ENCODE data around the gene TBC1D8B.

DNA sequence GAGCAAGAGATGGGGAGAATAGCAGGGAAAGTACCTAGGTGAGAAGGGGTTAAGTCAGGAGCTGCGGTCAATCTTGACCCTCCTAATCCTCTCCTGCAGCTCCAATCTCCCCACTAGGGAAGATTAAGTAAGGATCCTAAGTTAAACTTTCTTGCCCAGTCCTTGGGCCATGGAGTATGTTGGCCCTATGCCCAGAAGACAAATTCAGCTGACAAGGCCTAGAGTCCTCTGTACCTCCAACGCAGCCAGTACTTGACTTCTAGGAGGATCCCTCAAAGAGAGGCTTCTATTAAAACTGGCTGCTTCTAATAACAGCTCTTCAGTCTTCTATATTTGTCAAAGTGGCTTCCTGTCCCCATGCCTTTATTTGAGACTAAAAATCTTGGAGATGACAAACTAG, 119.2 kb downstream of the TBC1D8B start:
- TF ChIP-seq, protein P1, sequence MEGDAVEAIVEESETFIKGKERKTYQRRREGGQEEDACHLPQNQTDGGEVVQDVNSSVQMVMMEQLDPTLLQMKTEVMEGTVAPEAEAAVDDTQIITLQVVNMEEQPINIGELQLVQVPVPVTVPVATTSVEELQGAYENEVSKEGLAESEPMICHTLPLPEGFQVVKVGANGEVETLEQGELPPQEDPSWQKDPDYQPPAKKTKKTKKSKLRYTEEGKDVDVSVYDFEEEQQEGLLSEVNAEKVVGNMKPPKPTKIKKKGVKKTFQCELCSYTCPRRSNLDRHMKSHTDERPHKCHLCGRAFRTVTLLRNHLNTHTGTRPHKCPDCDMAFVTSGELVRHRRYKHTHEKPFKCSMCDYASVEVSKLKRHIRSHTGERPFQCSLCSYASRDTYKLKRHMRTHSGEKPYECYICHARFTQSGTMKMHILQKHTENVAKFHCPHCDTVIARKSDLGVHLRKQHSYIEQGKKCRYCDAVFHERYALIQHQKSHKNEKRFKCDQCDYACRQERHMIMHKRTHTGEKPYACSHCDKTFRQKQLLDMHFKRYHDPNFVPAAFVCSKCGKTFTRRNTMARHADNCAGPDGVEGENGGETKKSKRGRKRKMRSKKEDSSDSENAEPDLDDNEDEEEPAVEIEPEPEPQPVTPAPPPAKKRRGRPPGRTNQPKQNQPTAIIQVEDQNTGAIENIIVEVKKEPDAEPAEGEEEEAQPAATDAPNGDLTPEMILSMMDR (IDR thresholded peaks at IDR 0.05), result no peak
- no peak for TF ChIP-seq POLR2AphosphoS5 (IDR thresholded peaks at IDR 0.05)
